ENCODE results near the gene KSR2.
A peak's percentile ranks its signal among the peaks of the same experiment; 100 is the strongest.

KSR2 gene

DNA sequence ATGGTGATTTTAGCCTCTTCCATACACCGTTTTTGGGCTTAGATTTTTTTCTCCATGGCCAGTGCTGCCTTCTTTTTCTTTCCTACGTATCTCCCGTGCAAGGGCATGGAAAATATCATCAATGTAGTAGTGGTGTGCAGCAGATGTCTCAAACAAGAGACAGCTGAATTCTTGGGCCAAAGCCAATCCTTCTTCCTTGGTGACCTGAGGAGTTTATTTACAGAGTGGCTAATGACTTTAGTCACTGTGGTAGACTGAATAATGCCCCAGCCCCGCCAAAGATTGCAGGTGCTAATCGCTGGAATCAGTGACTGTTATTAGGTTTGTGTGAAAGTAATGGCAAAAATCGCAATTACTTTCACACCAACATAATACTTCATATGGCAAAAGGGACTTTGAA is 371.8 kb downstream of the KSR2 start:
- no peak for DNase-seq

DNA sequence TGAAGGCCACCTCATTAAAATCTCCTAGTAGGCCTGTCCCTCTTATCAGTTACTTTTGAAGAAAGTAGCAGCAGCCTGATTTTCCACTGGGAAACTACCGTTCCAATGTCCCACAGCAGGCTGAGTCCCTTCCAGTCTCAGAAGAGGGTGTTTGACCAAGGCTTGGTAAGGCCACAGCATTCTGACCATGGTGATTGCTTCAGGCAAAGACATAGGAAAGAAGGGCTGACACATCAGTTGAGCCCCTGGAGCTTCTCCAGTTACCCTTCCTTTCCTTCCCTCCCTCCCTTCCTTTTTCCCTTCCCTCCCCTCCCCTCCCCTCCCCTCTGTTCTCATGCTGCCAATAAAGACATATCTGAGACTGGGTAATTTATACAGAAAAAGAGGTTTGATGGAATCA is 373.0 kb downstream of the KSR2 start:
- no peak for DNase-seq

DNA sequence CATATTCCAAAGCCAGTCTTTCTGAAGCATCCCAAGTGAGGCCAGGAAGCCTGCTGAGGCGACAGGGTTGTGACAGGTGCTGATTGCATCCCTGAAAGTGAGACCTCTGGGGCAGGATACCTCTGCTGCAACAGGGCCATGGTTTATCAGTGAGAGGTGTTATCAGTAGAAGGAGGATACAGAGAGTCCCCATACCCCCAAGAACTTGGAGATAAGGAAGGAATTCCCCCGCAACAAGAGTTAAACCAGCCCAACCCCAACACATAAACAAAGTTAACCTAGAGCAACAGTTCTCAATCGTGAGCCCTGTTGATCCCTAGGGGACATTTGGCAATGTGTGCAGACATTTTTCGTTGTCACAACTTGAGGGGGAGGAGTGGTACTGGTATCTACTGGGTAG is 374.3 kb downstream of the KSR2 start:
- DNase-seq: no peak

DNA sequence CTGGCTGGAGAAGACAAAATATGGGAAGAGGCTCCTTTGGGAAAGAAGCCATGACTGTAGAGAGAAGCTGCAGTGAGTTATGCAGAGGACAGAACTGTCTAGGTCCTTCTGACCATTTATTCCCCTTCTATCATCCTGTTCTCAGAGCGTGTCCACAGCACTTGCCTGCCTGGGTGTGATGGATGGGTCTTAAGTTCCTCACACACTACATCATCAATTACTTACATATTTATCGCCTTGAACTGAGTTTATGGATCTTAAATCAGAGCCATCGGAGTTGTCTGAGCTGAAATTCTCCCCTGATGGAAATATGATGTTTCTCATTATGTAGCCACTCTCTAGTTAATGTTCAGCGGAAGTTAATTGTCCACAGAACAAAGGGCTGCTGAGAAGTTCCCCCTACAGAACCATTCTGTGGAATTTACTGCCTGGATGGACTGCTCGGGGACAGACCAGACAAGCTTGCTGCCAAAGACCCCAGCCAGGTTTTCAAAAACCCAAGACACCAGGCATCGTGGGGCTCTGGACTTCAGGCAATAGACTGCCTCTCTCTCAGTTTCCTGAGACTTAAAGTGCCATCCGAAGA is 374.9 kb downstream of the KSR2 start:
- no peak for DNase-seq

DNA sequence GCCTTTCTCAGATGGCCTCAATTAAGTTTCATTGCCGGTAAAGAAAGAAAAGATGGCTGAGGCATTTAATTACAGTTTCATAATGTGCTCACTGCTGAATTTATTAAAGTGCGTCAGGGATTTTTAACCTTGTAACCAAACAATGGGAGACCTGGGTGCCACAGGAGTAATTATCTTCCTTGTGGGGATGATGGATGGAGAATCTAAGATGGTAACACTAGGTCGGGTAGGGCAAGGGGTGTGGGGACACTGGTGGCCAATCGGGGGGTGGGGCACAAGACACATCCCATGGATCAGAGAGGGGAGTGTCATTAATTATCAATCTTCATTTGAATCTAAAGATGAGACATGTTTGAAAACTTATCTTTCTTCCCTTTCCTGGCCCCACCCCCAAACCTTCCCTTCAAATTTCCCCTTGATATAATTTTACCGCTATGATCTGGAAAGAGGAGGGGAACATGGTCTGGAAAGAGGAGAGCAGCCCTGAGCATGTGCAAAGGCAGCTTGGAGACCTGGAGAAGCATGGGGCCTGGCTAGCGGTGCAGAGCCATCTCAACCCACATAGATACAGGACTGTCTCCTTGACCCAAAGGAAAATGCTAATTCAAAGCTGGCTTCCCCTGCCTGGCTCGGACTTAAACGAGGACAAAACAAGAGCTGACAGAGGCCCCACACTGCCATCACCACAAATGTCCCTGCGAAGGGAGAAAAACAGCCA is 376.0 kb downstream of the KSR2 start:
- no peak for DNase-seq

DNA sequence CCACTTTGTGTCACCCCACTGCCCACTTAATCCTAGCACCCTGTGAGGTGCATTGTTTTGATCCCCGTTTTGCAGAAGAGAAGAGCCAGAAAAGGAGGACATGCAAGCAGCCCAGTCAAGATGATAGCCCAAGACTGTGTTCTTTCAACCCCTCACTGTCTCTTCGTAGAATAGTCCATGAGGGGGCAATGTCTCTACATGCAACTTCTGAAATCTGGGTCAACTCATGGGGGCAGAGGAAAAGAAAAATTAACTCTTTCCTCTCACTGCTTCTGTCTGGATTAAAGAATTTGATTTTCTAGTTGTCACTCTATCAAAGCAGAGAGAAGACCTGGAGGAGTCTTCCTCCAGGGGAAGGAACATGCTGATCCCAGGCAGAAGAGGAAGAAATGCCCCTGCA is 377.8 kb downstream of the KSR2 start:
- DNase-seq: no peak

DNA sequence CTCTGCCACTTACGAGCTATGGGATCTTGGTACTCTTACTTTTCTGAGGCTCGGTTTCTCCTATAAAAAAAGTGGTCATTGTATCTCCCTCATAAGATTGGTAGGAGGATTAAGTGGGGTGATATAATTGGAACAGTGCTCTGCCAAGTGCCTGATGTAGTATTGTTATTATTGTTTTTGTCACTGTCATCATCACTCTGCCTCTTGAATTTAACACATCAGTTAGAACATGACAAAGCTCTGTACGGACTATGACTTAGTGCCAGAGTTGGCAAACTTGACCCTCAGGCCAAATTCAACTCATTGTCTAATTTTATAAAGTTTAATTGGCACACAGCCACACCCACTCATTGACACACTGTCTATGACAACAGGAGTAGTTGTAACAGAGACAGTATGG is 378.4 kb downstream of the KSR2 start:
- DNase-seq: no peak

DNA sequence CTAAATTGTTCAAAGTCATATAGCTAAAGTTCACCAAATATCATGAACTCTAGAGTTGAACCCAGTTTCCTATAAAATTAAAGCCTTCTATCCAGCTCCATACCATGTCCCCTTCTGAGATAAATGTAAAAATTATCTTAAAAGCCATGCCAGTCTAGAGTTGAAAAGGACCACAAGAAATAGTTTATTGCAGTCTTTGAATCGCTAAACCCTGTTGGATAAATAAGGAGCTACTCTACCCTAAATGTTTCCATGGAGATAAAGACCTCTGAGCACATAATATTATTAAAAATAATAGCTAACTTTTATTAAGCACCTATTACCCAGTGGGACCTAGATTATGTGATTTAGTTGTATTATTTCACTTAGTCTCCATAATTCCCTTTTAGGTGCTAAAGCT is 379.8 kb downstream of the KSR2 start:
- DNase-seq: no peak

DNA sequence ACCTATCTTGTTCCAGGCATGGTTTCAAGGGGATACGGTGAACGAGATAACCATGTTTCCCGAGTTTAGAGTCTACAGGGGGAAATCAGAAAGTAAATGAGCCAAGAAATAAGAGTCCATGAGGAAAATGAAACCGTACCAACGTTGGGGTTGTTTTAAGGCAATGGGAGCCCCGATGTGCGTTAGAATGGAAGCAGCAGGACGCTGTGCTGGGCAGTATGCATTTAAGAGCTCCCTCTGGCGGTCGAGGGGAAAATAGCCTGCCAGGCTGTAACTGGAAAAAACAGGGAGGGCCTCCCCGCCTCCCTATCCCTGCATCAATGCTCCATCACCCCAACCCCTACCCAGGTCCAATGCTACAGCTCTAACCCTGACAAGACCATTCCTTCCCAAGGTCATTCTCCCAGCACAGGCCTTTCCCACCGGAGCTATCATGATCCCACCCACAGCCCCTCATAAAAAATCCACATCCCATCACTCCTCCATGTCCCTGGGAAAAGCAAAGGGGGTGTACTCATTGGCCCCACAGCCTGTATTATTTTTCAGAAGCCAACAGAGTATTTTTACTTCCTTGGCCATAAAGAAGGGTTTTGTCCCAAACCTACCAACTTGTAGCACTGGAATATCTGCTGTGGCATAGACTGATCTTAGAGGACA is 381.0 kb downstream of the KSR2 start:
- DNase-seq: peak; percentile 66

DNA sequence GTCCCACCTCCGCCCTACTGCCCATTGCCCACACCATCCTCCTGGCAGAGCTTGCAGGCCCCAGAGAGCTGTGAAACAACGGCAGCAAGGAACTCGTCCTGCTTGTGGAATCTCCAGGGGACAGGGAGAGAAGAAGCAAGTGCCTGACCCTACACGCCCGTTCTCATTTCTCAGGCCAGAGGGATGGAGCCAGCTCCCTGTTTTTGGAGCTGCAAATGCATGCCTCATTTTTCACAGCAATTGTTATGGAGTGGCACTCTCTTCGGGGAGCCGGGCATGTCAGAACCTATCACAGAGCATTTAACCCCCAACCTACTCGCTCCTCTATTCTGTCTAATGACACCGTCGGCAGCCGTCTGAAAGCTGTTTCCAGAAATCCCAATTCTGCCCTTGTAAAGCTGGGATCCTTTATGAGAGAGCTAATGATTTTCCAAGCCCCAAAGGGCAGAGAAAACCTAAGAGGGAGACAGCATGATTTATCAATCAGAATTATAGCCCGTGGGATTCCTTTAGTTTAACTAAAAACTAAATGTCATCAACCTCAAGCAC is 385.0 kb downstream of the KSR2 start:
- no peak for DNase-seq

DNA sequence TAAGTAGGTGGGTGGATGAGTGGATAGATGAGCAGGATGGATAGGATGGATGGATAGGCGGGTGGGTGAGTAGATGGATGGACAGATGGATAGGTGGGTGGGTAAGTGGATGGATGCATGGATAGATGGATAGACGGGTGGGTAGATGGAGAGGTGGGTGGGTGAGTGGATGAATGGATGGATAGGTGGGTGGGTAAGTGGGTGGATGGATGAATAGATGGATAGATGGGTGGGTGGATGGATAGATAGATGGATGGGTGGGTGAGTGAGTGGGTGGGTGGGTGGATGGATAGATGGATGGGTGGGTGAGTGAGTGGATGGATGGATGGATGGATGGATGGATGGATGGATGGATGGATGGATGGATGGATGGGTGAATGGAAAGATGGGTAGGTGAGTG is 385.7 kb downstream of the KSR2 start:
- DNase-seq: no peak

DNA sequence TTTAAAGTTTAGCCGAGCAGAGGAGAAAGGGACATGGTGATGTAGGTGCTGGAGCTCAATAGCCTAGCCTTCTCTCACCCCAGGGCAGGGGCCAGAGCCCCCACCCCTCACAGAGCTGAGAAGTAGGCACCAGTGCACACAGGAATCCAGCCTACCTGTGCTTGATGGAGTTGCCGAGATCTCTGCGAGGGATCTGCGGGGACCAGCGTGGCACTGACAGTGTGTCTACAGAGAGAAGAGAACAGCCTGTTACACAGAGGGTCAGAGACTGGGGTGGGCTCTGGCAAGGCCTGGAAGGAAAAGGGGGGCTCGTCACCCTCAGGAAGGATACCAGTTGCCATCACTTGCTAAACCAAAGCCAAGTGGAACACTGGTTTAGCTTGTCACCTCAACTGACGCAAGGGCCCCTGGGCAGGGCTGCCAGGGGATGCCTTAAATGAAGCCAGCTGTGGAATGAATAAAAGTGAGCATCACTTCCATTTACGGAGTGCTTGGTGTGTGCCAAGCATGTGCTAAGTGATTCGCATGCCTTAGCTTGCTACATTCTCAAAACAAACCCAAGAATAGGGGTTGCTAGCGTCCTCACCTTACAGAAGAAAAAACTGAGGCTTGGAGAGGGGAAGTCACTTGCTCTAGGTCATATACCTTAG is 386.5 kb downstream of the KSR2 start:
- no peak for DNase-seq

DNA sequence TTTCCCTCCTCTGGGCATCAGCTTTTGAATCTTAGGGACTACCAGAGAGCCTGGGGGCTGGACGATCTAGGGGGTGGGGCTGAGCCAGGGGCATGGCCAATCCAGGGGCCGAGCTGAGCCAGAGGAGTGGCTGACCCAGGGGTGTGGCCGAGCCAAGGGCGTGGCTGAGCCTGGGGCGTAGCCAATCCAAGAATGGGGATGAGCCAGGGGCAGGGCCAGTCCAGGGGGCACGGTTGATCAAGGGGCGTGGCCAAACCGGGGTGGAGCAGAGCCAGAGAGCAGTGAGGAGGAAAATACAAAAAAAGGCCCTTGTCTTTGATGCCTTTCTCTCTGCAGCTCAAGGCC is 388.1 kb downstream of the KSR2 start:
- peak; percentile 51 for DNase-seq

DNA sequence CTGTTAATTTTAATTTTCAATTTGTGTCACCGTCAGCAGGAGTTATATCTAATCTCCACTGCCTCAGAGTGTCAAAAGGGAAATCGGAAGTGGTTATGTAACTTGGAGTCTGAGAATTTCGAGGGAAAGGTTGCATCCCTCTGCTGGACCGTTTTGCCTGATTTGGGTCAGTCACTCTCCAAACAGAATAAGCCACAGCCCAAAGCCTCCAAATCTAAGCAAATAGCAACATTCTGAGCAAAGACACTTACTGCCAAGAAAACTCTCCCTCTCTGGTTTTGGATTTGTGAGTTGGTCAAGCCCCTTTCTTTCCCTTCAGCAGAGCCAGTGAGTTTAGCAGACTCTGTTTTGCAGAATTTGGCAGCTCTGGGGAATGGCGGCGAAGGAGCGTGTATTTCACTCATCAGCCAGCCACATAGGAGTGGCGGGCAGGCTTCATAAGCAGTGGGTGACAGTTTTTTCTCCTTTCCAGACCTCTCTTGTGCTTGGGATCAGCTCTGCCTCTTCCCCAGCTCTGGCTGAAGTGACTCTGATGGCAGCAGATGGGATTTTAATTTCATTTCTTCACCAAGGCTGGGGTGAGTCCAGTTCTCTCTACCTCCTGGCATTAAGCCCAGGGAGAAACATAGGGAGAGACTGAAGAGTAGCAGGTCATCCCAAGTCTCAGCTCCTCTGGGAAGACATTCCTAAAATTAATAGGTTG is 388.6 kb downstream of the KSR2 start:
- DNase-seq: no peak

DNA sequence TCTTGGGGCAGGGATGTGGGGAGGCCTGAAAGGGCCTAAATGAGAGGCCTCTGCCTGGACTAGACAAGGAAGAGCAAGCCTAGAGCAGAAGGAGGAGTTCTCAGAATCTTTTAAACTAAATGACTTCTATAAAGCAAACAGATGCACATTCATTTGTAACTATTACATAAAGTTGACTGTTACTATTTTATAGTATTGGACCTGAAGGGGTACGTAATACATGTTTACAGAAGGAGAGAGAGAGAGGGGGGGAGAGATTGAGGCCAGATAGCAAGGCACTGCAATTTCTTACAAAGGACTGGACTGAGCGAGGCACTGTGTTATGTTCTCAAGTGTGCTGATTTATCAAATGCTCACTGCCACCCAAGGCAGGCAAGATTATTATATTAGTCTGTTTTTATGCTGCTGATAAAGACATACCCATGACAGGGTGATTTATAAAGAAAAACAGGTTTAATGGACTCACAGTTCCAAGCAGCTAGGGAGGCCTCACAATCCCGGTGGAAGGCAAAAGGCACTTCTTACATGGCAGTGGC is 391.6 kb downstream of the KSR2 start:
- DNase-seq: no peak

DNA sequence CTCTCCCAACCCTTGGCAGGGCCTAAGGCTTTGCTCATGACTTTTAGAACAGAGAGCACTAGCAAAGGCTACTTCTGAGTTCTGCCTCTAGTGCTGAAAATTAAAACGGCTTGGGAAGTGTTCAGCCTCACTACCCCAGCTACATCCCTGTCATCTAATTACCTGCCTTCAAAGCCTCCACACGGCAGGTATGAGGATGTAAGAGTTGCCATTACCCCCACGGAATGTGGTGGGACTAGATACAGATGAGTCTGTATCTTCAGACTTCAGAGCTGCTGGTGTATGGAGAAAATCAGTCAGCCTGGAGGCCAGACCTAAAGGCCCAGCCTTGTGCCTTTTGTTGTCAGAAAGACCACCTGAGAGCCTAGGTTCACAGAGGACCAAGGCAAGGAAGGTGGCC is 392.7 kb downstream of the KSR2 start:
- DNase-seq: no peak

DNA sequence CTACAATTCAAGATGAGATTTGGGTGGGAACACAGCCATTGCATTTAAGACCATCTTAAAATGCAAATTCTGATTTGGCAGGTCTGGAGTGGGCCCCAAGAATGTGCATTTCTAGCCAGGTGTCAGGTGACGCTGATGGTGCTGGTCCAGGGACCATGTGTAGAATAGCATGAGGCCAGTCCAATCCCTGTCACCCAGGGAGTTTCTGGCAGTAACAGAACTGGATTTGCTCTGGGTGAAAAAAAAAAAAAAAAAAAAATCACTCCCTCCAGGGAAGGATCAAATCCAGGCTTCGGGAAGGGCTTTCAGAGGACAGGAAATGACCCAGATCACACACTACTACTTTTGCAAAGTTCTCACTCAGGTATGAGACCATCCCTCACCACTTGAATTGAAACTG is 394.1 kb downstream of the KSR2 start:
- no peak for DNase-seq

DNA sequence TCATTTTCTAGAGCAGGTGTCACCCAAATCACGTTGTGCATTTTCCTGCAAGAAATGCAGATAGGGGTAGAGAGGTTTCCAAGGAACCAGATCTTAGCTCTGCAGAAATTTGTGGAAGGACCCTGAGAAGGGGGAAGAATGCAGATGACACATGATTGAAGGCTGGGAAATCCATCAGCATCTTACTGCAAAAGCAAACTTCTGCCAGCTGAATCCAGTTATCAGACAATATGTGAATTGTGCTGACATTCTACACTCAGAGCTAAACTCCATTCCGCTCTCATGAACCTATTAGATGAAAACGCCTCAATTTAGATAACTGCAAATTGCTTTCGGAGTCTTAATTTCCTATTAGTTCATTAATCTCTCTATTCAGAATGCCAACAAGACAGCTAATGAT is 396.0 kb downstream of the KSR2 start:
- no peak for DNase-seq

DNA sequence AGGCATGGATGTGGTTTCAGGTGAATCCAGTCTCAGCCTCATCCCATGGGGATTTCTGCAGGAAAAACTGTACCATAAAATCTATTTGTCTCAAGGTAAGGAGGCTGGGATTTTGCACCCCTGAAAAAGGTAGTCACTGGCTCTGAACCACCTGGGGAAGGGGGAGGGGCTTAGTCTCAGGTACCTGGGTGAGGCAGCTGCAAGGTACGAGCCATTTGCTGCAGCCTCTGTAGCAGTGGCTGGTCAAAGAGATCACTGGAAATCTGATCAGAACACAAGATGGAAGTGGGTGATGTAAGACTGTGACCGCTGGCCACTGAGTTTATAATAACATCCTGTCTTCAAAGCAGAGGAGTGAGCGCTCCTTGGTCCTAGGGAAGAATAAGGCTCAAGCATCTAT is 397.5 kb downstream of the KSR2 start:
- no peak for DNase-seq

DNA sequence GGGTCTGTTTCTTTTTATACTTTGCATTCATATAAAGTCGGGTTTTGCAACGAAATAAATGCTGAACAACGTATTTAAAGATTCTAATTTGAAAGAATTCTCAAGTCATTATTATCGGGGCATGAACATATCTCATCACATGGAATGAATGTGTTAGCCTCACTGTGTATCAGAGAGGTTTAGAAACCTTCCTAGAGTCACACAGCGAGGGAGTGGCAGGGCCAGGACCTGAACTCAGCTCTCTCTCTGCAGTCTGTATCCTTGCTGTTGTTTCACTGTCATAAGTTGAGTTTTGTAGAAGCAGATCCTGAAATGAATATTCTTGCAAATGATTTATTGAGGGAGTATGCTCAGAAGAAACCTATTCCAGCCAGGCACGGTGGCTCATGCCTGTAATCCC is 398.2 kb downstream of the KSR2 start:
- no peak for DNase-seq

DNA sequence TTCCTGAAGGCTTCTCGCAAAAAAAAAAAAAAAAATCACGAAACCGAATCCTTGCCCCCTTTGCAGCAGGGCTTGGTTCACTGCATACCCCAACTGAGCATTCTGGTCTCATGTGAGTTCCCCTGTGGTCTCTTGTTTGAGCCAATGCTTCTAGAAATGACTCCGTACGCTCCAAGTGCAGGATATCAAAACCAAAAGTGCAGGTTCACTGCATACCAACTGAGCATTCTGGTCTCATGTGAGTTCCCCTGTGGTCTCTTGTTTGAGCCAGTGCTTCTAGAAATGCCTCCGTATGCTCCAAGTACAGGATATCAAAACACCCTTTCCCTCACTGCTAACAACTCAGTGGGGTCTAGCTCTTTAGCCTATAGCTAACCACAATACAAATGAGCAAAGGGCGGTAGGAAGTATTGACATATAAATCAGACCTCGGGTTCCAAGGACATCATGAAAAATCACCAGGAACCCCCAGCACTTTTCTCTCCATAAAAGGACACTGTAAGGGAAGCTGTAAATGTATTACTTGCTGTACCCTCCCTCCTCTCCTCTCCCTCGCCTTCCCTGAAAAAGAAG is 401.1 kb downstream of the KSR2 start:
- no peak for DNase-seq

DNA sequence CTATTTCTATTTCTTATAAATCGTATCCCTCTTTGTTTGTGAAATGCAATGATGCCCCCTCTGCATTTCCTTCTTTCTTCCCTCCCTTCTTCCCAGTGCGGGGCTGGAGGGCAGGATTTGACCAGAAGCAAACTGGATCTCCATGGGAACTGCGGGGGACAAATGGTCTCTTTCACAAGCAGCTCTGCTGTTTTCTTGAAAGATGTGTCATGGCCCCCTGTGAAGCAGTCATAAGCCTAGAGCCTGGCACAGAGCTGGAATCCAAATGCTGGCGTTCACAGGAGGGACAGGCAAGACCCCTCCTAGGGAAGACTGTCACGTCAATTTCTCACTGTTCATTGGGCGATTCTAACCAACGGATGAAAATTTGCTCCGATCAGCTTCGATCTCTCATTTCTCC is 403.9 kb downstream of the KSR2 start:
- DNase-seq: no peak

DNA sequence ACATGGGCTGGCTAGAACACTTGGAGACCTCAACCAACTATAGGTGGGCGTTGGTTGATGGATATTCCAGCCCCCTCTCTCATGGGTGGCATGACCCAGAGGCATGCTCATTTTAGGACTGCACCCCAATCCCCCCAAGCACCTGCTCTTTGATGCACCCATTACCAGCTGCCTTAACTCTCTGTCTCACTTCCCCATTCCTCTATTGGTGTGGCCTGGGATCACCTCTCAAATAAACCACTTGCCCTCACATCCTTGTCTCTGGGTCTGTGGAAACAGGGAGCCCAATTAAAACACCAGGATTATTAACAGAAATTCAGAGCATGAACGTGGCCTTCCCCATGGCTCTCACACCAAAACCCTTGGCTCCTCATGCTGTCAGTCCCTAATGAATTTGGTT is 405.1 kb downstream of the KSR2 start:
- DNase-seq: no peak
